H1 (cell line): Measurements from ENCODE around the gene CACNA1B. TPM values are rescaled to one million over a fixed set of nuclear protein-coding genes. Genes with fewer than 3 reads are reported as not detected.
A peak's percentile ranks its signal among the peaks of the same experiment; 100 is the strongest.

Experiments
- CTCF ChIA-PET: fragments of 300-600 bp; sonication (Branson Sonifier 250); formaldehyde crosslinking; loops from one replicate; lab custom pipeline; 2021; ENCODE audit not compliant: partially characterized antibody; lab: Charles Lee
- POLR2A ChIA-PET: fragments of 300-600 bp; sonication (Branson Sonifier 250); formaldehyde crosslinking; loops from one replicate; lab custom pipeline; 2021; ENCODE audit warnings: inconsistent platforms; ENCODE audit not compliant: partially characterized antibody; lab: Charles Lee
- DNase-seq, 2 experiments: peaks; one replicate each; pipeline versions ENCODE4 v3.0.0 to v3.0.0-alpha.2; 2010 to 2022; ENCODE audit warnings: low spot score in 2 of 2, low read depth in 1 of 2, mixed read lengths in 1 of 2
- FAIRE-seq: peaks from 2 replicates; lab custom pipeline; 2011; peaks lifted over from hg19 to GRCh38; lab: Jason Lieb, UNC
- H2AFZ ChIP-seq: 2 replicates; pipeline ENCODE4 v1.8.1; 2012; ENCODE audit warnings: low read length, inconsistent platforms
- H2AK5ac ChIP-seq: 2 replicates; pipeline ENCODE4 v1.6.1; 2013; ENCODE audit warnings: low read depth, low read length
- H2BK120ac ChIP-seq: replicated peaks from 2 replicates; pipeline ENCODE3; 2013; ENCODE audit warnings: low read depth, low read length, inconsistent platforms
- H2BK12ac ChIP-seq: 2 replicates; pipeline ENCODE4 v1.6.1; 2013; ENCODE audit warnings: low read depth, low read length
- H2BK15ac ChIP-seq: 2 replicates; pipeline ENCODE4 v1.6.1; 2013; ENCODE audit warnings: low read length
- H2BK20ac ChIP-seq: 2 replicates; pipeline ENCODE4 v1.6.1; 2013; ENCODE audit warnings: low read length
- H2BK5ac ChIP-seq: 2 replicates; pipeline ENCODE4 v1.6.1; 2013; ENCODE audit warnings: low read depth, low read length
- H3K14ac ChIP-seq: 2 replicates; pipeline ENCODE4 v1.6.1; 2013; ENCODE audit warnings: inconsistent platforms; ENCODE audit not compliant: insufficient read length
- H3K18ac ChIP-seq: 2 replicates; pipeline ENCODE4 v1.6.1; 2013; ENCODE audit warnings: low read length; ENCODE audit errors: extremely low read depth
- H3K23ac ChIP-seq: 2 replicates; pipeline ENCODE4 v1.6.1; 2013; ENCODE audit warnings: inconsistent platforms; ENCODE audit not compliant: insufficient read length
- H3K23me2 ChIP-seq: 2 replicates; pipeline ENCODE4 v1.6.1; 2013; ENCODE audit warnings: low read depth, low read length
- H3K27ac ChIP-seq: 2 replicates; pipeline ENCODE4 v1.6.1; 2011; ENCODE audit warnings: low read depth, low read length, inconsistent platforms
- H3K27me3 ChIP-seq, 4 experiments: replicated peaks in 1 of 4; 1 replicate in 1 of 4; 2 replicates in 3 of 4; pipeline versions ENCODE4 v1.6.1 to v1.8.1; 2011 to 2013; ENCODE audit warnings: low read length in 3 of 4, mild to moderate bottlenecking in 3 of 4, inconsistent platforms in 2 of 4, mixed read lengths in 2 of 4, moderate library complexity in 1 of 4; ENCODE audit not compliant: control insufficient read depth in 3 of 4, insufficient read depth in 3 of 4; ENCODE audit errors: extremely low read depth in 1 of 4
- H3K36me3 ChIP-seq, 4 experiments: 2 replicates each; pipeline versions ENCODE4 v1.6.1 to v1.8.1; 2011 to 2013; ENCODE audit warnings: mild to moderate bottlenecking in 4 of 4, low read length in 3 of 4, moderate library complexity in 2 of 4, control low read depth in 1 of 4, inconsistent platforms in 1 of 4; ENCODE audit not compliant: insufficient read depth in 4 of 4, control insufficient read depth in 2 of 4
- H3K4ac ChIP-seq: replicated peaks from 2 replicates; pipeline ENCODE3; 2013; ENCODE audit warnings: low read length, low read depth, mixed read lengths, inconsistent platforms; ENCODE audit not compliant: insufficient read length
- H3K4me1 ChIP-seq, 4 experiments: replicated peaks in 1 of 4; 1 replicate in 1 of 4; 2 replicates in 3 of 4; pipeline versions ENCODE4 v1.6.1 to v1.8.1; 2011 to 2013; ENCODE audit warnings: low read length in 3 of 4, inconsistent platforms in 2 of 4, mixed read lengths in 1 of 4; ENCODE audit not compliant: insufficient read depth in 4 of 4, control insufficient read depth in 3 of 4
- H3K4me2 ChIP-seq, 2 experiments: 2 replicates each; pipeline versions ENCODE4 v1.6.1 to v1.8.1; 2011 to 2013; ENCODE audit warnings: low read depth in 2 of 2, low read length in 2 of 2, control low read depth in 1 of 2, inconsistent platforms in 1 of 2, mild to moderate bottlenecking in 1 of 2; ENCODE audit not compliant: insufficient read depth in 1 of 2
- H3K4me3 ChIP-seq, 4 experiments: fragments of 200-600, 300-600 bp in 1 of 4; sonication (generic), shearing (Covaris generic), sonication (Bioruptor Twin) in 1 of 4; 2 replicates each; pipeline versions ENCODE4 v1.5.1 to v1.8.1; 2011 to 2016; ENCODE audit warnings: low read length in 4 of 4, low read depth in 3 of 4, control low read depth in 2 of 4, inconsistent platforms in 2 of 4, mild to moderate bottlenecking in 2 of 4, mixed read lengths in 1 of 4, moderate library complexity in 1 of 4; ENCODE audit not compliant: insufficient read depth in 2 of 4; ENCODE audit errors: extremely low read depth in 1 of 4
- H3K56ac ChIP-seq: replicated peaks from 2 replicates; pipeline ENCODE3; 2013; ENCODE audit warnings: low read depth, mild to moderate bottlenecking, mixed read lengths, low read length, inconsistent platforms; ENCODE audit not compliant: insufficient read length
- H3K79me1 ChIP-seq: 2 replicates; pipeline ENCODE4 v1.6.1; 2013; ENCODE audit warnings: low read depth, low read length, control low read depth
- H3K79me2 ChIP-seq, 2 experiments: 2 replicates each; pipeline versions ENCODE4 v1.6.1 to v1.8.1; 2012 to 2013; ENCODE audit warnings: low read length in 2 of 2, mild to moderate bottlenecking in 2 of 2, inconsistent platforms in 1 of 2; ENCODE audit not compliant: insufficient read depth in 2 of 2, control insufficient read depth in 1 of 2
- H3K9ac ChIP-seq, 4 experiments: replicated peaks in 1 of 4; 1 replicate in 1 of 4; 2 replicates in 3 of 4; pipeline versions ENCODE4 v1.6.1 to v1.8.1; 2011 to 2013; ENCODE audit warnings: low read depth in 3 of 4, low read length in 3 of 4, control low read depth in 2 of 4, mild to moderate bottlenecking in 2 of 4, moderate library complexity in 2 of 4, inconsistent platforms in 1 of 4; ENCODE audit errors: extremely low read depth in 1 of 4
- H3K9me3 ChIP-seq, 2 experiments: 2 replicates each; pipeline versions ENCODE4 v1.6.1 to v1.8.1; 2012 to 2013; ENCODE audit warnings: mild to moderate bottlenecking in 2 of 2, moderate library complexity in 2 of 2, control low read depth in 1 of 2, inconsistent platforms in 1 of 2, low read depth in 1 of 2, low read length in 1 of 2, mixed read lengths in 1 of 2; ENCODE audit not compliant: insufficient read depth in 2 of 2
- H4K20me1 ChIP-seq, 2 experiments: replicated peaks in 1 of 2; 2 replicates each; pipeline versions ENCODE3 to v1.8.1; 2011 to 2013; ENCODE audit warnings: inconsistent platforms in 2 of 2, low read length in 2 of 2, mild to moderate bottlenecking in 1 of 2; ENCODE audit not compliant: insufficient read depth in 2 of 2, control insufficient read depth in 1 of 2
- H4K5ac ChIP-seq: 2 replicates; pipeline ENCODE4 v1.6.1; 2013; ENCODE audit warnings: low read length, low read depth, mixed read lengths, inconsistent platforms; ENCODE audit not compliant: insufficient read length
- H4K8ac ChIP-seq: 2 replicates; pipeline ENCODE4 v1.8.0; 2013; ENCODE audit warnings: mild to moderate bottlenecking, moderate library complexity, low read length, inconsistent platforms; ENCODE audit not compliant: insufficient read depth; ENCODE audit errors: extremely low read depth
- H4K91ac ChIP-seq: replicated peaks from 2 replicates; pipeline ENCODE3; 2013; ENCODE audit warnings: low read length, mixed read lengths, inconsistent platforms; ENCODE audit not compliant: insufficient read length
- CEBPB ChIP-seq: IDR thresholded peaks from 2 replicates; pipeline ENCODE4 v1.6.1; 2012; ENCODE audit warnings: low read depth, low read length
- RAD21 ChIP-seq, 2 experiments: IDR thresholded peaks in 1 of 2; conservative IDR thresholded peaks in 1 of 2; 2 replicates each; pipeline ENCODE4 v1.6.1; 2011; ENCODE audit warnings: low read depth in 2 of 2, low read length in 2 of 2, improper control_type of control experiment in 1 of 2, inconsistent platforms in 1 of 2, mild to moderate bottlenecking in 1 of 2, moderate library complexity in 1 of 2
- SIRT6 ChIP-seq: IDR thresholded peaks from one replicate; pipeline ENCODE4 v1.7.1; 2012; ENCODE audit warnings: low read length, inconsistent platforms
- WGBS, 2 experiments: shearing (Covaris generic) in 1 of 2; methylation state at CpG; one replicate each; pipeline versions ENCODE4 v1.1.6 to v1.1.7; 2013 to 2015; ENCODE audit warnings: low lambda C conversion rate in 2 of 2, mixed read lengths in 2 of 2, inconsistent platforms in 1 of 2, low coverage in 1 of 2, missing lambda C conversion rate in 1 of 2; ENCODE audit not compliant: insufficient replicate concordance in 2 of 2, insufficient coverage in 1 of 2, insufficient read length in 1 of 2; ENCODE audit errors: extremely low coverage in 1 of 2, missing lambda C conversion rate in 1 of 2; 5-methylcytosine and 5-hydroxymethylcytosine counted together
- polyA plus RNA-seq, 7 experiments: library from polyadenylated mRNA; depleted of rRNA in 3 of 7; stranded (reverse) in 5 of 7; unstranded in 2 of 7; fragments of >200 nt in 5 of 7; fragments of 200-250 nt in 2 of 7; gene quantifications; 1 replicate in 5 of 7; 2 replicates in 1 of 7; 4 replicates in 1 of 7; pipeline versions ENCODE4 v1.2.1 to v1.2.3, GENCODE V29; 2011 to 2013; ENCODE audit warnings: missing spikeins in 2 of 7, mixed read lengths in 2 of 7
- total RNA-seq: library from RNA; stranded (reverse); fragmentation: NEBNext Ultra II Directional; extraction: Animal tissue kit (Norgen Biotek cat#: 25700); gene quantifications from 2 replicates; pipeline ENCODE4 v1.2.1, GENCODE V29; 2021

The CACNA1B gene
- total and polyA plus RNA-seq, 2 of the 8 experiments (the other 6 are each of a cell fraction or from before 2014, with no cell fraction given) = 1.5 to 5.7 TPM

GRCh38 chr9:138097501-138097991, 220.0 kb downstream of the CACNA1B start:
- Histone ChIP-seq H3K56ac (no peak overlapping the region), H3K4me2 (no peak overlapping the region), H2AFZ (no peak overlapping the region), H2BK15ac (no peak overlapping the region), H3K4me1 (no peaks in the 10 kb centered on the region), H4K91ac (no peak overlapping the region), H3K9me3 (peaks cover 16 to 67% of the 10 kb centered on the region in 2 experiments; a peak in 3 of 4 replicates), H3K14ac (no peak overlapping the region), H2BK5ac (no peak overlapping the region), H3K23ac (no peak overlapping the region), H3K36me3 (no peaks in the 10 kb centered on the region), H2BK12ac (no peak overlapping the region), H3K4ac (no peak overlapping the region), H4K8ac (peak overlapping the region; percentile 46; the same call in 1 of the 2 replicates), H3K79me2 (no peaks in the 10 kb centered on the region), H2AK5ac (no peak overlapping the region), H3K18ac (no peak overlapping the region), H3K23me2 (no peaks in the 10 kb centered on the region), H3K27me3 (no peaks in the 10 kb centered on the region), H2BK120ac (no peak overlapping the region), H2BK20ac (no peak overlapping the region), H3K9ac (no peak overlapping the region), H3K4me3 (no peak overlapping the region), H3K79me1 (no peaks in the 10 kb centered on the region), H4K5ac (no peak overlapping the region), H4K20me1 (peaks cover 0 to 4% of the 10 kb centered on the region in 2 experiments), H3K27ac (no peak overlapping the region)
- CTCF ChIA-PET = no interaction called here
- no peak for FAIRE-seq
- 90% methylated on average over 13 of the region's 13 CpGs; no CpG with 5 or more reads in 1 of the 2 experiments for WGBS, 2 experiments
- DNase-seq = no peak
- POLR2A ChIA-PET = no interaction called here
- TF ChIP-seq SIRT6 (no peak), CEBPB (no peak), RAD21 (IDR thresholded peaks at IDR 0.05 in 1 of 2, conservative IDR thresholded peaks at IDR 0.05 in 1 of 2; ENCODE audit: low read depth in 2 of 2, low read length in 2 of 2) (no peak)
